Measurements from ENCODE around the gene DMD. TPM values are rescaled to one million over a fixed set of nuclear protein-coding genes. Genes with fewer than 3 reads are reported as not detected.

The DMD gene
- total RNA-seq, 1 experiment from 2014 or later: 47.2 TPM

- H3K27me3 ChIP-seq (replicated peaks; ENCODE audit: control insufficient read depth, insufficient read depth, low read length): no peaks in the 10 kb centered on the region
- TF ChIP-seq CTCF (IDR thresholded peaks at IDR 0.05; ENCODE audit: insufficient read depth in 1 of 2, low read depth in 1 of 2, low read length in 1 of 2, severe bottlenecking in 1 of 2, unreplicated experiment in 1 of 2): no peak
- no TSS peak for BruUV-seq (replicated peaks)
- Mint-ChIP-seq H3K36me3 (ENCODE audit: insufficient read depth, unreplicated experiment) (no peaks in the 10 kb centered on the region), H3K4me3 (ENCODE audit: unreplicated experiment) (no peak overlapping the region), H3K27ac (ENCODE audit: unreplicated experiment) (no peak overlapping the region), H3K27me3 (ENCODE audit: insufficient read depth, unreplicated experiment) (no peaks in the 10 kb centered on the region), H3K4me1 (ENCODE audit: low read depth, unreplicated experiment) (no peaks in the 10 kb centered on the region), H3K9me3 (ENCODE audit: unreplicated experiment) (peaks cover 4% of the 10 kb centered on the region)
- ChIA-PET POLR2A (no interaction called here), CTCF (no interaction called here)
- no peaks in the 10 kb centered on the region for H3K36me3 ChIP-seq (ENCODE audit: control insufficient read depth, insufficient read depth, low read length)
- H3K4me3 ChIP-seq (ENCODE audit: low read depth, low read length): no peak overlapping the region
- intact Hi-C loops (cut with micrococcal nuclease; ENCODE audit: unreplicated experiment): no loop called here
- no peaks in the 10 kb centered on the region for H3K9me3 ChIP-seq
- no peaks in the 10 kb centered on the region for H3K4me1 ChIP-seq
- no peak for DNase-seq
Observed at GRCh38 chrX:32874839-32875238, 336.5 kb downstream of the DMD start.

- CTCF ChIA-PET: no interaction called here
- Histone ChIP-seq H3K9me3 (no peaks in the 10 kb centered on the region), H3K4me1 (no peaks in the 10 kb centered on the region), H3K36me3 (ENCODE audit: control insufficient read depth, insufficient read depth, low read length) (no peaks in the 10 kb centered on the region), H3K27me3 (replicated peaks; ENCODE audit: control insufficient read depth, insufficient read depth, low read length) (no peaks in the 10 kb centered on the region), H3K4me3 (ENCODE audit: low read depth, low read length) (no peak overlapping the region)
- no peak overlapping the region for H3K27ac Mint-ChIP-seq (ENCODE audit: unreplicated experiment)
- POLR2A ChIA-PET: no interaction called here
- DNase-seq: no peak
- H3K4me3 Mint-ChIP-seq (ENCODE audit: unreplicated experiment): no peak overlapping the region
- H3K9me3 Mint-ChIP-seq (ENCODE audit: unreplicated experiment): no peaks in the 10 kb centered on the region
- BruUV-seq (replicated peaks): no TSS peak
- H3K27me3 Mint-ChIP-seq (ENCODE audit: insufficient read depth, unreplicated experiment): no peaks in the 10 kb centered on the region
- no peak for TF ChIP-seq CTCF (IDR thresholded peaks at IDR 0.05; ENCODE audit: insufficient read depth in 1 of 2, low read depth in 1 of 2, low read length in 1 of 2, severe bottlenecking in 1 of 2, unreplicated experiment in 1 of 2)
- H3K4me1 Mint-ChIP-seq (ENCODE audit: low read depth, unreplicated experiment): no peaks in the 10 kb centered on the region
- H3K36me3 Mint-ChIP-seq (ENCODE audit: insufficient read depth, unreplicated experiment): no peaks in the 10 kb centered on the region
- intact Hi-C loops (cut with micrococcal nuclease; ENCODE audit: unreplicated experiment): no loop called here
Observed at GRCh38 chrX:32873786-32874185, 337.6 kb downstream of the DMD start.

DNA sequence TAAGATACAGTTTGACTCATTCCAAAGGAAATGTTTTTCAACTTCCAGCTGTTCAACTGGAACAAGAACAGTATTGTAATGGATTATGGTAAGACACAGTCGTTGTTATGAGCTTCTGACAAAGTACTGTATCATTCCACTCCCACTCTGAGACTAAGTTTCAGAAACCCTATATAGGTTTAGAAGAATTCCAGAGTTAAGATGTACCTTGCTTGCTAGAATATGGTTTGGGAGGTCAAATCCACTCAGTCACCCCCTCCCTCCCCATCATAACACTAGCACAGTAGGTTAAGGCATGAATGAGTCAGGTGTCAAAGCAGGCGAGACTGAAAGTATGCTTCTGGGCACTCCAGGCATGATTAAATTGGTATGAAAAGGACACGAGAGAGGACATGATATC, 339.7 kb downstream of the DMD start:
- ChIA-PET POLR2A (no interaction called here), CTCF (no interaction called here)
- no peaks in the 10 kb centered on the region for H3K36me3 ChIP-seq (ENCODE audit: control insufficient read depth, insufficient read depth, low read length)
- TF ChIP-seq CTCF (IDR thresholded peaks at IDR 0.05; ENCODE audit: insufficient read depth in 1 of 2, low read depth in 1 of 2, low read length in 1 of 2, severe bottlenecking in 1 of 2, unreplicated experiment in 1 of 2): no peak
- no peaks in the 10 kb centered on the region for H3K9me3 ChIP-seq
- no peaks in the 10 kb centered on the region for H3K4me1 ChIP-seq
- Mint-ChIP-seq H3K27ac (ENCODE audit: unreplicated experiment) (no peak overlapping the region), H3K4me1 (ENCODE audit: low read depth, unreplicated experiment) (no peaks in the 10 kb centered on the region), H3K4me3 (ENCODE audit: unreplicated experiment) (no peak overlapping the region), H3K9me3 (ENCODE audit: unreplicated experiment) (no peaks in the 10 kb centered on the region), H3K36me3 (ENCODE audit: insufficient read depth, unreplicated experiment) (no peaks in the 10 kb centered on the region), H3K27me3 (ENCODE audit: insufficient read depth, unreplicated experiment) (no peaks in the 10 kb centered on the region)
- DNase-seq: no peak
- intact Hi-C loops (cut with micrococcal nuclease; ENCODE audit: unreplicated experiment): no loop called here
- H3K27me3 ChIP-seq (replicated peaks; ENCODE audit: control insufficient read depth, insufficient read depth, low read length): no peaks in the 10 kb centered on the region
- H3K4me3 ChIP-seq (ENCODE audit: low read depth, low read length): no peak overlapping the region
- no TSS peak for BruUV-seq (replicated peaks)

Data from Caco-2 (cell line).